GM18519 (cell line): ENCODE results near the gene TMEM184C.

ENCODE experiments used
- ATAC-seq: cut with Tn5 transposase; IDR thresholded peaks from one replicate; pipeline ENCODE4 v1.9.1; 2021; ENCODE audit warnings: mild to moderate bottlenecking, moderate library complexity; ENCODE audit not compliant: unreplicated experiment, low FRiP score

Gene TMEM184C

GRCh38 chr4:147597561-147597960 is 19.6 kb upstream of the TMEM184C start:
- no peak for ATAC-seq

- ATAC-seq = no peak
Observed at GRCh38 chr4:147599206-147599605, 18.0 kb upstream of the TMEM184C start.

- ATAC-seq = no peak
Observed at GRCh38 chr4:147599769-147600168, 17.4 kb upstream of the TMEM184C start.

GRCh38 chr4:147605499-147605898 is 11.7 kb upstream of the TMEM184C start:
- no peak for ATAC-seq

- ATAC-seq = no peak
Observed at GRCh38 chr4:147607471-147607870, 9.7 kb upstream of the TMEM184C start.

- no peak for ATAC-seq
Observed at GRCh38 chr4:147610686-147611085, 6.5 kb upstream of the TMEM184C start.

- no peak for ATAC-seq
Observed at GRCh38 chr4:147616849-147617172, 386 bp upstream of the TMEM184C start.

GRCh38 chr4:147617841-147618691 is 869 bp downstream of the TMEM184C start:
- ATAC-seq = peak; percentile 9

GRCh38 chr4:147620315-147620714 is 3.1 kb downstream of the TMEM184C start:
- ATAC-seq = no peak

- ATAC-seq = no peak
Observed at GRCh38 chr4:147625733-147626132, 8.5 kb downstream of the TMEM184C start.

- ATAC-seq = no peak
Observed at GRCh38 chr4:147626903-147627302, 9.7 kb downstream of the TMEM184C start.

GRCh38 chr4:147628415-147628814 is 11.2 kb downstream of the TMEM184C start:
- ATAC-seq = no peak

- ATAC-seq = no peak
Observed at GRCh38 chr4:147629783-147630730, 12.9 kb downstream of the TMEM184C start.

- no peak for ATAC-seq
Observed at GRCh38 chr4:147633113-147633512, 15.9 kb downstream of the TMEM184C start.

- ATAC-seq = no peak
Observed at GRCh38 chr4:147633643-147634042, 16.4 kb downstream of the TMEM184C start.

GRCh38 chr4:147635348-147635747 is 18.2 kb downstream of the TMEM184C start:
- no peak for ATAC-seq

GRCh38 chr4:147638365-147638764 is 21.2 kb downstream of the TMEM184C start:
- ATAC-seq = no peak

GRCh38 chr4:147638942-147639341 is 21.7 kb downstream of the TMEM184C start:
- ATAC-seq = peak; percentile 66

- no peak for ATAC-seq
Observed at GRCh38 chr4:147639388-147639787, 22.2 kb downstream of the TMEM184C start.

GRCh38 chr4:147640331-147640730 is 23.1 kb downstream of the TMEM184C start:
- no peak for ATAC-seq

GRCh38 chr4:147643616-147644015 is 26.4 kb downstream of the TMEM184C start:
- ATAC-seq = no peak
